Osteocyte (in vitro differentiated cells): ENCODE results near the gene S100A3. TPM values are rescaled to one million over a fixed set of nuclear protein-coding genes. Genes with fewer than 3 reads are reported as not detected.
"Not testable (repeated sequence)": the region's sequence is repeated elsewhere in the genome, so short reads cannot be mapped to it uniquely, and the experiment has no call there.

ENCODE experiments used
- DNase-seq: peaks from one replicate; pipeline ENCODE4 v3.0.0; 2021; ENCODE audit warnings: mixed read lengths; ENCODE audit not compliant: unreplicated experiment; ENCODE audit errors: extremely low spot score
- H3K27ac Mint-ChIP-seq: one replicate; pipeline ENCODE4 v1.8.0; 2021; ENCODE audit warnings: mild to moderate bottlenecking, mixed read lengths; ENCODE audit not compliant: unreplicated experiment
- H3K27me3 Mint-ChIP-seq: one replicate; pipeline ENCODE4 v1.8.0; 2021; ENCODE audit warnings: mixed read lengths; ENCODE audit not compliant: unreplicated experiment
- H3K36me3 Mint-ChIP-seq: one replicate; pipeline ENCODE4 v1.8.0; 2021; ENCODE audit warnings: mixed read lengths; ENCODE audit not compliant: unreplicated experiment
- H3K4me1 Mint-ChIP-seq: one replicate; pipeline ENCODE4 v1.8.0; 2021; ENCODE audit warnings: mixed read lengths; ENCODE audit not compliant: unreplicated experiment
- H3K4me3 Mint-ChIP-seq: one replicate; pipeline ENCODE4 v1.8.0; 2021; ENCODE audit warnings: mild to moderate bottlenecking, moderate library complexity, mixed read lengths; ENCODE audit not compliant: unreplicated experiment
- H3K9me3 Mint-ChIP-seq: one replicate; pipeline ENCODE4 v1.8.0; 2021; ENCODE audit warnings: mixed read lengths; ENCODE audit not compliant: unreplicated experiment
- CTCF ChIP-seq: fragments of 200-600 bp; sonication (generic); IDR thresholded peaks from 2 replicates; pipeline ENCODE4 v1.5.0; 2021; ENCODE audit warnings: antibody characterized with exemption, mild to moderate bottlenecking, moderate library complexity
- total RNA-seq: library from RNA; stranded (reverse); gene quantifications from 2 replicates; pipeline ENCODE4 v1.2.1, GENCODE V29; 2021

Gene S100A3
- total RNA-seq, 1 donor from 2014 or later = 7.5 TPM

GRCh38 chr1:153520818-153521476 is 28.1 kb downstream of the S100A3 start:
- H3K27ac Mint-ChIP-seq = peak overlapping the region; percentile 31
- H3K4me3 Mint-ChIP-seq = no peak overlapping the region

GRCh38 chr1:153520137-153520691 is 28.8 kb downstream of the S100A3 start:
- H3K27me3 Mint-ChIP-seq, H3K9me3 Mint-ChIP-seq, H3K4me3 Mint-ChIP-seq, H3K36me3 Mint-ChIP-seq, DNase-seq, H3K27ac Mint-ChIP-seq: not testable (repeated sequence)
- H3K4me1 Mint-ChIP-seq = peaks cover 35% of the 10 kb centered on the region

More at GRCh38 chr1:153520818-153521476, 28.1 kb downstream of the S100A3 start:
- Mint-ChIP-seq H3K4me1 (peaks cover 34% of the 10 kb centered on the region), H3K27me3 (no peaks in the 10 kb centered on the region), H3K36me3 (no peaks in the 10 kb centered on the region), H3K9me3 (no peaks in the 10 kb centered on the region)
- no peak for TF ChIP-seq CTCF
- DNase-seq = no peak

GRCh38 chr1:153519242-153519641 is 29.8 kb downstream of the S100A3 start:
- H3K9me3 Mint-ChIP-seq = no peaks in the 10 kb centered on the region
- DNase-seq = no peak
- peaks cover 31% of the 10 kb centered on the region for H3K4me1 Mint-ChIP-seq
- TF ChIP-seq CTCF = no peak
- no peaks in the 10 kb centered on the region for H3K27me3 Mint-ChIP-seq
- no peak overlapping the region for H3K27ac Mint-ChIP-seq
- H3K4me3 Mint-ChIP-seq = no peak overlapping the region
- H3K36me3 Mint-ChIP-seq = no peaks in the 10 kb centered on the region

GRCh38 chr1:153515504-153516394 is 33.3 kb downstream of the S100A3 start:
- no peak overlapping the region for H3K27ac Mint-ChIP-seq
- DNase-seq = no peak
- no peaks in the 10 kb centered on the region for H3K9me3 Mint-ChIP-seq
- TF ChIP-seq CTCF = no peak
- no peak overlapping the region for H3K4me3 Mint-ChIP-seq
- H3K4me1 Mint-ChIP-seq = peaks cover 41% of the 10 kb centered on the region
- no peaks in the 10 kb centered on the region for H3K36me3 Mint-ChIP-seq
- H3K27me3 Mint-ChIP-seq = no peaks in the 10 kb centered on the region

GRCh38 chr1:153513666-153514065 is 35.4 kb downstream of the S100A3 start:
- Mint-ChIP-seq H3K27ac (no peak overlapping the region), H3K4me1 (peaks cover 36% of the 10 kb centered on the region), H3K4me3 (no peak overlapping the region), H3K27me3 (no peaks in the 10 kb centered on the region), H3K36me3 (no peaks in the 10 kb centered on the region), H3K9me3 (no peaks in the 10 kb centered on the region)
- TF ChIP-seq CTCF = no peak
- DNase-seq = no peak
